K562 (cell line): Measurements from ENCODE around the gene MICU2. TPM values are rescaled to one million over a fixed set of nuclear protein-coding genes. Genes with fewer than 3 reads are reported as not detected.
A peak's percentile ranks its signal among the peaks of the same experiment; 100 is the strongest.

Experiments
- ATAC-seq: fragments of 200-7000 bp; cut with Tn5 transposase; 3 replicates; pipeline ENCODE4 v1.9.1; 2020; ENCODE audit warnings: moderate library complexity
- BruUV-seq: library from RNA; stranded (reverse); fragments of 400-500 nt; replicated peaks from 2 replicates; lab custom pipeline; 2021; lab: Mats Ljungman, UMichigan
- CTCF ChIA-PET: fragments of 300-600 bp; formaldehyde crosslinking; extraction: SDS; loops from one replicate; lab custom pipeline; 2021; ENCODE audit warnings: low intra/inter-chr PET ratio; lab: Yijun Ruan, JAX
- POLR2A ChIA-PET: fragments of 300-600, 350-650 bp; sonication (Branson Sonifier 250); formaldehyde crosslinking; extraction: SDS; loops from one replicate; lab custom pipeline; 2021; ENCODE audit warnings: antibody characterized with exemption, inconsistent platforms; lab: Yijun Ruan, JAX
- DNase-seq, 4 experiments: peaks; one replicate each; pipeline versions ENCODE4 v3.0.0 to v3.0.0-alpha.2; 2011 to 2018; ENCODE audit warnings: low spot score in 3 of 4, mixed read lengths in 3 of 4; ENCODE audit errors: extremely low read depth in 1 of 4
- FAIRE-seq: peaks from 2 replicates; lab custom pipeline; 2011; peaks lifted over from hg19 to GRCh38; lab: Jason Lieb, UNC
- H2AFZ ChIP-seq: 2 replicates; pipeline ENCODE4 v1.6.0; 2011; ENCODE audit warnings: low read depth, low read length, control low read depth, inconsistent platforms
- H3K27ac ChIP-seq: fragments of 200-600 bp; 3 replicates; pipeline ENCODE4 v1.8.0; 2011; ENCODE audit warnings: low read depth, mild to moderate bottlenecking, control low read depth, inconsistent platforms, low read length, moderate library complexity, mixed read lengths; ENCODE audit errors: extremely low read depth
- H3K27me3 ChIP-seq, 2 experiments: fragments of 300-600 bp in 1 of 2; 2 replicates in 1 of 2; 3 replicates in 1 of 2; pipeline versions ENCODE4 v1.6.0 to v1.8.0; 2011; ENCODE audit warnings: inconsistent platforms in 2 of 2, low read length in 2 of 2, mild to moderate bottlenecking in 1 of 2, mixed read lengths in 1 of 2, moderate library complexity in 1 of 2; ENCODE audit not compliant: control insufficient read depth in 2 of 2, insufficient read depth in 2 of 2
- H3K36me3 ChIP-seq: fragments of 300-600 bp; 3 replicates; pipeline ENCODE4 v1.8.0; 2011; ENCODE audit warnings: mild to moderate bottlenecking, low read length, inconsistent platforms; ENCODE audit not compliant: control insufficient read depth, insufficient read depth
- H3K4me1 ChIP-seq, 2 experiments: fragments of 200-600 bp in 1 of 2; replicated peaks in 1 of 2; 2 replicates in 1 of 2; 3 replicates in 1 of 2; pipeline versions ENCODE4 v1.5.1 to v1.8.0; 2011; ENCODE audit warnings: inconsistent platforms in 2 of 2, low read length in 2 of 2, mild to moderate bottlenecking in 1 of 2, mixed read lengths in 1 of 2, moderate library complexity in 1 of 2; ENCODE audit not compliant: control insufficient read depth in 2 of 2, insufficient read depth in 2 of 2
- H3K4me2 ChIP-seq: 2 replicates; pipeline ENCODE4 v1.6.1; 2011; ENCODE audit warnings: low read length, control low read depth, inconsistent platforms, mixed read lengths; ENCODE audit not compliant: insufficient read depth
- H3K4me3 ChIP-seq: fragments of 200-600 bp; sonication (generic), shearing (Covaris generic); 2 replicates; pipeline ENCODE4 v1.5.1; 2016; ENCODE audit warnings: control low read depth, inconsistent platforms
- H3K79me2 ChIP-seq: fragments of 200-600 bp; 3 replicates; pipeline ENCODE4 v1.8.0; 2011; ENCODE audit warnings: low read length, inconsistent platforms; ENCODE audit not compliant: control insufficient read depth, insufficient read depth
- H3K9ac ChIP-seq, 2 experiments: 2 replicates each; pipeline versions ENCODE4 v1.6.0 to v1.6.1; 2011; ENCODE audit warnings: low read depth in 2 of 2, low read length in 2 of 2, control low read depth in 1 of 2, inconsistent platforms in 1 of 2, mild to moderate bottlenecking in 1 of 2, mixed read lengths in 1 of 2; ENCODE audit not compliant: insufficient read depth in 1 of 2
- H3K9me1 ChIP-seq: one replicate; pipeline ENCODE4 v1.6.0; 2011; ENCODE audit warnings: inconsistent platforms, mild to moderate bottlenecking, low read length, moderate library complexity; ENCODE audit not compliant: control insufficient read depth, insufficient read depth
- H3K9me3 ChIP-seq: replicated peaks from 2 replicates; pipeline ENCODE4 v1.5.1; 2011; ENCODE audit warnings: low read depth, low read length, inconsistent platforms; ENCODE audit not compliant: control insufficient read depth, insufficient read depth
- H4K20me1 ChIP-seq: replicated peaks from 2 replicates; pipeline ENCODE4 v1.6.1; 2011; ENCODE audit warnings: low read length, inconsistent platforms, mixed read lengths; ENCODE audit not compliant: control insufficient read depth, insufficient read depth
- CCAR2 ChIP-seq: fragments of 200-400 bp; formaldehyde crosslinking; IDR thresholded peaks from 2 replicates; pipeline ENCODE4 v1.6.1; 2017; ENCODE audit warnings: mild to moderate bottlenecking, low read depth, low read length
- FOXA3 ChIP-seq, 2 experiments: fragments of 450-650 bp in 1 of 2; sonication (generic) in 1 of 2; formaldehyde crosslinking; IDR thresholded peaks in 1 of 2; conservative IDR thresholded peaks in 1 of 2; 2 replicates each; pipeline versions ENCODE4 v1.4.0 to v1.8.0; 2020 to 2022; ENCODE audit warnings: mild to moderate bottlenecking in 2 of 2, missing genetic modification reagents in 1 of 2
- NBN ChIP-seq: fragments of 450-650 bp; IDR thresholded peaks from 2 replicates; pipeline ENCODE4 v1.6.1; 2016; ENCODE audit warnings: low read depth, mild to moderate bottlenecking
- RAD51 ChIP-seq: fragments of 450-650 bp; IDR thresholded peaks from 2 replicates; pipeline ENCODE4 v1.7.1; 2016; ENCODE audit warnings: low read depth, mild to moderate bottlenecking, borderline replicate concordance
- SAP30 ChIP-seq: fragments of 200-600 bp; sonication (generic); IDR thresholded peaks from 2 replicates; pipeline ENCODE4 v1.6.1; 2012; ENCODE audit warnings: borderline replicate concordance, low read depth, mild to moderate bottlenecking, moderate library complexity, low read length, control low read depth, inconsistent platforms; ENCODE audit not compliant: insufficient read depth, poor library complexity, severe bottlenecking
- SLC30A9 ChIP-seq: fragments of 250-450 bp; sonication (Bioruptor Pico); IDR thresholded peaks from 2 replicates; pipeline ENCODE4 v1.8.0; 2022; ENCODE audit warnings: mild to moderate bottlenecking, moderate library complexity
- SMARCC2 ChIP-seq: fragments of 450-650 bp; IDR thresholded peaks from 2 replicates; pipeline ENCODE4 v1.6.1; 2017; ENCODE audit warnings: antibody characterized with exemption, moderate library complexity, mild to moderate bottlenecking, low read depth
- SUPT5H ChIP-seq: fragments of 450-650 bp; IDR thresholded peaks from 2 replicates; pipeline ENCODE4 v1.6.1; 2016
- ZNF121 ChIP-seq: sonication (generic); formaldehyde crosslinking; conservative IDR thresholded peaks from 2 replicates; pipeline ENCODE4 v1.8.0; 2022; ENCODE audit warnings: missing genetic modification reagents
- ZNF282 ChIP-seq: sonication (generic); formaldehyde crosslinking; IDR thresholded peaks from 2 replicates; pipeline ENCODE4 v1.8.1; 2023; ENCODE audit warnings: missing genetic modification reagents
- ZNF75A ChIP-seq: fragments of 450-650 bp; formaldehyde crosslinking; IDR thresholded peaks from 2 replicates; pipeline ENCODE4 v1.4.0; 2020; ENCODE audit warnings: mild to moderate bottlenecking
- in situ Hi-C: fragments of 300-500 bp; cut with MboI; formaldehyde crosslinking; loops from 4 replicates; pipeline ENCODE4 v1.15.0; 2018; ENCODE audit warnings: inconsistent platforms, mixed read lengths
- intact Hi-C: fragments of 100-400 bp; cut with micrococcal nuclease; formaldehyde crosslinking; loops from 2 replicates; pipeline ENCODE4 v1.14.2; 2022
- polyA plus RNA-seq, 8 experiments: library from polyadenylated mRNA; depleted of rRNA in 4 of 8; stranded (reverse) in 5 of 8; unstranded in 3 of 8; fragments of >200 nt; fragmentation: Nextera tagmentation in 2 of 8; fragmentation: Illumina TruSeq in 1 of 8; extraction: Ambion mirVana in 2 of 8; extraction: Trizol in 1 of 8; gene quantifications; 2 replicates each; pipeline versions ENCODE4 v1.2.1 to v1.2.3, GENCODE V29; 2011 to 2014; ENCODE audit warnings: inconsistent platforms in 1 of 8, missing spikeins in 1 of 8
- total RNA-seq, 7 experiments: library from RNA; depleted of rRNA in 6 of 7; stranded (reverse); fragments of >200 nt in 6 of 7; fragmentation: Illumina TruSeq in 2 of 7; extraction: Trizol in 2 of 7; gene quantifications; 2 replicates each; pipeline versions ENCODE4 v1.2.1 to v1.2.3, GENCODE V29; 2011 to 2021; ENCODE audit warnings: low replicate concordance in 1 of 7

The MICU2 gene
- total and polyA plus RNA-seq, 9 of the 15 experiments (the other 6 are each of a cell fraction or from before 2014, with no cell fraction given) = 9.1 to 41.8 (median 33.4) TPM

DNA sequence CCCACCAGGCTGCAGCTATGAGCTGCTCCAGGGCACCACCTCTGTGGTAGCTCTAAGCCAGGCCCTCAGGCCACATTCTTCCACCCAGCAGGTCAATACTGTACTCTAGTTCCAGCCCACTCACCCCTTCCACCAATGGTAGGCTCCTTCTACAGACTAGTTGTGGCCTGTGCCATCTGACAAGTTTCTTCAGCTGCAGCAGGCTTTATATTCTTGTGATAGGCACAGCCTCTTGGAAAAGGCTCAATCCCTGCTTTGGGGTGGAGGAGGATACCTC, 8.5 kb downstream of the MICU2 start:
- TF ChIP-seq SUPT5H = no peak
- no peak for TF ChIP-seq SMARCC2
- TF ChIP-seq FOXA3 (CRISPR knock-in tag; conservative IDR thresholded peaks at IDR 0.05 in 1 of 2, IDR thresholded peaks at IDR 0.05 in 1 of 2) = no peak
- no peak for TF ChIP-seq ZNF282 (CRISPR knock-in tag)
- no peak for TF ChIP-seq NBN
- no peak for TF ChIP-seq SAP30
- no peak for TF ChIP-seq CCAR2
- no peak for TF ChIP-seq ZNF121 (CRISPR knock-in tag)
- no peak for TF ChIP-seq SLC30A9
- no peak for TF ChIP-seq RAD51
- TF ChIP-seq ZNF75A (CRISPR knock-in tag) = no peak
- FAIRE-seq (no peak), DNase-seq (no peak), ATAC-seq (peak; percentile 63)
- no peak overlapping the region for H3K4me2 ChIP-seq
- H3K79me2 ChIP-seq = peaks cover 46% of the 10 kb centered on the region
- H3K4me1 ChIP-seq = no peaks in the 10 kb centered on the region
- in situ Hi-C loops = no loop called here
- H3K9me3 ChIP-seq = no peaks in the 10 kb centered on the region
- no peak overlapping the region for H2AFZ ChIP-seq
- no peak overlapping the region for H3K9ac ChIP-seq
- 0 out of 2 replicates have a peak, but pooled peaks cover 3% of the 10 kb centered on the region for H4K20me1 ChIP-seq
- intact Hi-C loops = no loop called here
- H3K27me3 ChIP-seq = no peaks in the 10 kb centered on the region
- CTCF ChIA-PET = no interaction called here
- POLR2A ChIA-PET = interaction anchor here (1.3 kb wide), 1 partner anchor 20 kb away, joined by 3 read pairs; no protein-coding TSS in a partner anchor
- H3K9me1 ChIP-seq = no peaks in the 10 kb centered on the region
- no peaks in the 10 kb centered on the region for H3K36me3 ChIP-seq
- H3K4me3 ChIP-seq = no peak overlapping the region
- BruUV-seq = no TSS peak
- H3K27ac ChIP-seq = no peak overlapping the region
